ENCODE results near the gene TRMT5. TPM values are rescaled to one million over a fixed set of nuclear protein-coding genes. Genes with fewer than 3 reads are reported as not detected.

Gene TRMT5
- total RNA-seq, 1 donor from 2014 or later = 23.6 TPM

DNA sequence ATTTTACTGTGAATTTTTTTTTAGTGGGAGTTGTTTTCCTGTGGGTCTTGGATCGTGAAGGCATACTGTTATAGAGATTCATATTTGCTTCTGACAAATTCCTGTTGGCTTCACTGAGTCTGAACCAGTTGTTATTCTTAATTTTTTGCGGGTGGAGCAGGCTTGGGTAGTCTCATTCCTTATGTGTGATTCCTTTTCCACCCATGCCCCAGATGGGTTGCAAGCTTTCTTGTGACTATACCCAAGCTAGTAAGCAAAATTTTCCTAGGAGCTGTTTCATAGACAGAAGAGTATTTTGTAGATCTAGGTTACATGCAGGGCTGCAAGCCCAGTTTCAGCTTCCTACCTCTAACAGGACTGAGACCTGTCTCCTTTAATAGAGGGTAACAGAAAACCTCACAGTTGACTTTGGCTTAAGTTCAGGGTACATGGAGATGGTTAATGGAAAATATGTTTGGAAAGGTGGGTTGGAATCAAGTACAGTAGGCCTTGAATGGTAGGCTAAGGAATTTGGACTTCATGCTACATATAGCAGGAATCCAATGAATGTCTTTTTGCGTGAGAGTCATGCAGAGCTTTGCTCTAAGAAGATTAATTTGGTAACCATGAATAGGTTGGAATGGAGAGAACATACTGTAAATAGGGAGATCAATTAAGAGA is 29.0 kb downstream of the TRMT5 start:
- Mint-ChIP-seq H3K4me1 (no peaks in the 10 kb centered on the region), H3K27me3 (ENCODE audit: low read depth) (no peaks in the 10 kb centered on the region), H3K27ac (ENCODE audit: unreplicated experiment) (no peak overlapping the region), H3K9me3 (peaks cover 7% of the 10 kb centered on the region), H3K36me3 (ENCODE audit: low read depth) (peaks cover 13% of the 10 kb centered on the region), H3K4me3 (no peak overlapping the region)
- TF ChIP-seq, protein P1, sequence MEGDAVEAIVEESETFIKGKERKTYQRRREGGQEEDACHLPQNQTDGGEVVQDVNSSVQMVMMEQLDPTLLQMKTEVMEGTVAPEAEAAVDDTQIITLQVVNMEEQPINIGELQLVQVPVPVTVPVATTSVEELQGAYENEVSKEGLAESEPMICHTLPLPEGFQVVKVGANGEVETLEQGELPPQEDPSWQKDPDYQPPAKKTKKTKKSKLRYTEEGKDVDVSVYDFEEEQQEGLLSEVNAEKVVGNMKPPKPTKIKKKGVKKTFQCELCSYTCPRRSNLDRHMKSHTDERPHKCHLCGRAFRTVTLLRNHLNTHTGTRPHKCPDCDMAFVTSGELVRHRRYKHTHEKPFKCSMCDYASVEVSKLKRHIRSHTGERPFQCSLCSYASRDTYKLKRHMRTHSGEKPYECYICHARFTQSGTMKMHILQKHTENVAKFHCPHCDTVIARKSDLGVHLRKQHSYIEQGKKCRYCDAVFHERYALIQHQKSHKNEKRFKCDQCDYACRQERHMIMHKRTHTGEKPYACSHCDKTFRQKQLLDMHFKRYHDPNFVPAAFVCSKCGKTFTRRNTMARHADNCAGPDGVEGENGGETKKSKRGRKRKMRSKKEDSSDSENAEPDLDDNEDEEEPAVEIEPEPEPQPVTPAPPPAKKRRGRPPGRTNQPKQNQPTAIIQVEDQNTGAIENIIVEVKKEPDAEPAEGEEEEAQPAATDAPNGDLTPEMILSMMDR (conservative IDR thresholded peaks at IDR 0.05) = no peak
- DNase-seq (ENCODE audit: low read depth, low spot score) = no peak

DNA sequence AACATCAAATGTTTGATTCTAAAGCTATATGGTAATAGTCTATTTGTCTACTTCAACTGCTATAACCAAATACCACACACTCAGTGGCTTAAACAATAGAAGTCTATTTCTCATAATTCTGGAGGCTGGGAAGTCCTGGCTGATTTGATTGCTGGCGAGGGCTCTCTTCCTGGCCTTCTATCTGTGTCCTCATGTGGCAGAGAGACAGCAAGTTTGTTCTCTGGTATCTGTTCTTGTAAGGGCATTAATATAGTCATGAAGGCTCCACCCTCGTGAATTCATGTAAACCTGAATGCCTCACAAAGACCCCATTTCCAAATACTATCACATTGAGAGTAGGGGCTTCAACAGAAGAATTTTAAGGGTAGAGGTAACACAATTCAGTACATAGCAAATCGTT is 34.1 kb downstream of the TRMT5 start:
- Mint-ChIP-seq H3K9me3 (no peaks in the 10 kb centered on the region), H3K27ac (ENCODE audit: unreplicated experiment) (no peak overlapping the region), H3K4me1 (peaks cover 11% of the 10 kb centered on the region), H3K4me3 (no peak overlapping the region), H3K27me3 (ENCODE audit: low read depth) (no peaks in the 10 kb centered on the region), H3K36me3 (ENCODE audit: low read depth) (peaks cover 2% of the 10 kb centered on the region)
- TF ChIP-seq, protein P1 (conservative IDR thresholded peaks at IDR 0.05) = no peak
- no peak for DNase-seq (ENCODE audit: low read depth, low spot score)

DNA sequence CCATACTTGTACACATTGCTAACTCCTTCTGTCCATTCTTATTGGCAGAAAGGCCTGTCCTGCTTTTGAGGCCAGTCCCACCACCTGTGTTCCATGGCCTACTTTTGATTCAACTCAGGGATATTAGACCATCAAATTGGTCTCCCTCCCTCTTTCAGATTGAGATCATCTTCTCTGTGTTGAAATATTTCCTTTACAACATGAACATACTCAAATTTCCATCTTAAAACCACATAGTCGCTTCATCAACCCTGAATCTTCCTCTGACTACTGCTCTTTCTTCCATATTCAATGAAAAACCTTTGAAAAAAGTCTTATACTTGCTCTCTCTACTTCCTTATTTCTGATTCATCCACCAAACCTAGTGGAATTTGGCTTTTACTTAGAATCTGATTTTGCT is 34.9 kb downstream of the TRMT5 start:
- Mint-ChIP-seq H3K27me3 (ENCODE audit: low read depth) (no peaks in the 10 kb centered on the region), H3K27ac (ENCODE audit: unreplicated experiment) (no peak overlapping the region), H3K4me1 (peaks cover 11% of the 10 kb centered on the region), H3K9me3 (no peaks in the 10 kb centered on the region), H3K36me3 (ENCODE audit: low read depth) (peaks cover 2% of the 10 kb centered on the region), H3K4me3 (no peak overlapping the region)
- DNase-seq (ENCODE audit: low read depth, low spot score) = no peak
- TF ChIP-seq, protein P1 (conservative IDR thresholded peaks at IDR 0.05) = no peak

DNA sequence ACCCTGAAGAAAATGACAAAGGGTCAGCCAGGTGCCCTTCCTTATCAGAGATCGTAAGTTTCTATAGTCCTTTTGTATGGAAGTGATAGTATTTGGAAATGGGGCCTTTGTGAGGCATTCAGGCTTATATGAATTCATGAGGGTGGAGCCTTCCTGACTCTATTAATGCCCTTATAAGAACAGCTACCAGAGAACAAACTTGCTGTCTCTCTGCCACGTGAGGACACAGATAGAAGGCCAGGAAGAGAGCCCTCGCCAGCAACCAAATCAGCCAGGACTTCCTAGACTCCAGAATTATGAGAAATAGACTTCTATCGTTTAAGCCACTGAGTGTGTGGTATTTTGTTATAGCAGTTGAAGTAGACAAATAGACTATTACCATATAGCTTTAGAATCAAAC is 36.7 kb downstream of the TRMT5 start:
- Mint-ChIP-seq H3K27ac (ENCODE audit: unreplicated experiment) (no peak overlapping the region), H3K9me3 (no peaks in the 10 kb centered on the region), H3K4me3 (peak overlapping the region; percentile 16), H3K4me1 (peaks cover 11% of the 10 kb centered on the region), H3K36me3 (ENCODE audit: low read depth) (peaks cover 2% of the 10 kb centered on the region), H3K27me3 (ENCODE audit: low read depth) (no peaks in the 10 kb centered on the region)
- TF ChIP-seq, protein P1 (conservative IDR thresholded peaks at IDR 0.05) = no peak
- no peak for DNase-seq (ENCODE audit: low read depth, low spot score)

DNA sequence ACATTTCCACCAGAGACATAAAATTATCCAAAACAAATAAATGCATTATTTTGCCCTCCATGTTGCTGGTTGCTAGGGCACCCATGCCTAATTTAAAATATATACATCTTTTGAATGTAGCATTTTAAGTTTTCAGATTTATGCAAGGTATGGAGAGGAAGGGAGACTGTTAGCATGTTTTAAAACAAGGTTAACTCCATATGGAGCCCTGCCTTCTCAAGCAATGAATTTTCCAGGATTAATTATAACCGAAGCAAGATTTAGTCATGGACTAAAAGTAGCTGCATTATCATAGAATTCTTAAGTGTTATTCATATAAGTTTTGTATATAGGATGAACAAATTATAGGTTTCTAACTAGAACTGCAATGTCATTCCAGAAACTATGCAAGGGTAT is 37.2 kb downstream of the TRMT5 start:
- TF ChIP-seq, protein P1 (conservative IDR thresholded peaks at IDR 0.05) = no peak
- no peaks in the 10 kb centered on the region for H3K27me3 Mint-ChIP-seq (ENCODE audit: low read depth)
- DNase-seq (ENCODE audit: low read depth, low spot score) = no peak
- H3K4me3 Mint-ChIP-seq = no peak overlapping the region
- no peak overlapping the region for H3K27ac Mint-ChIP-seq (ENCODE audit: unreplicated experiment)
- H3K4me1 Mint-ChIP-seq = peaks cover 11% of the 10 kb centered on the region
- H3K36me3 Mint-ChIP-seq (ENCODE audit: low read depth) = peaks cover 6% of the 10 kb centered on the region
- no peaks in the 10 kb centered on the region for H3K9me3 Mint-ChIP-seq

All from neural crest cell (in vitro differentiated cells).